GM18861 (cell line): ENCODE data around the gene STAT4.
A peak's percentile ranks its signal among the peaks of the same experiment; 100 is the strongest.

ENCODE experiments used
- ATAC-seq: cut with Tn5 transposase; IDR thresholded peaks from one replicate; pipeline ENCODE4 v1.9.1; 2021; ENCODE audit not compliant: unreplicated experiment

Gene STAT4, protein sequence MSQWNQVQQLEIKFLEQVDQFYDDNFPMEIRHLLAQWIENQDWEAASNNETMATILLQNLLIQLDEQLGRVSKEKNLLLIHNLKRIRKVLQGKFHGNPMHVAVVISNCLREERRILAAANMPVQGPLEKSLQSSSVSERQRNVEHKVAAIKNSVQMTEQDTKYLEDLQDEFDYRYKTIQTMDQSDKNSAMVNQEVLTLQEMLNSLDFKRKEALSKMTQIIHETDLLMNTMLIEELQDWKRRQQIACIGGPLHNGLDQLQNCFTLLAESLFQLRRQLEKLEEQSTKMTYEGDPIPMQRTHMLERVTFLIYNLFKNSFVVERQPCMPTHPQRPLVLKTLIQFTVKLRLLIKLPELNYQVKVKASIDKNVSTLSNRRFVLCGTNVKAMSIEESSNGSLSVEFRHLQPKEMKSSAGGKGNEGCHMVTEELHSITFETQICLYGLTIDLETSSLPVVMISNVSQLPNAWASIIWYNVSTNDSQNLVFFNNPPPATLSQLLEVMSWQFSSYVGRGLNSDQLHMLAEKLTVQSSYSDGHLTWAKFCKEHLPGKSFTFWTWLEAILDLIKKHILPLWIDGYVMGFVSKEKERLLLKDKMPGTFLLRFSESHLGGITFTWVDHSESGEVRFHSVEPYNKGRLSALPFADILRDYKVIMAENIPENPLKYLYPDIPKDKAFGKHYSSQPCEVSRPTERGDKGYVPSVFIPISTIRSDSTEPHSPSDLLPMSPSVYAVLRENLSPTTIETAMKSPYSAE

DNA sequence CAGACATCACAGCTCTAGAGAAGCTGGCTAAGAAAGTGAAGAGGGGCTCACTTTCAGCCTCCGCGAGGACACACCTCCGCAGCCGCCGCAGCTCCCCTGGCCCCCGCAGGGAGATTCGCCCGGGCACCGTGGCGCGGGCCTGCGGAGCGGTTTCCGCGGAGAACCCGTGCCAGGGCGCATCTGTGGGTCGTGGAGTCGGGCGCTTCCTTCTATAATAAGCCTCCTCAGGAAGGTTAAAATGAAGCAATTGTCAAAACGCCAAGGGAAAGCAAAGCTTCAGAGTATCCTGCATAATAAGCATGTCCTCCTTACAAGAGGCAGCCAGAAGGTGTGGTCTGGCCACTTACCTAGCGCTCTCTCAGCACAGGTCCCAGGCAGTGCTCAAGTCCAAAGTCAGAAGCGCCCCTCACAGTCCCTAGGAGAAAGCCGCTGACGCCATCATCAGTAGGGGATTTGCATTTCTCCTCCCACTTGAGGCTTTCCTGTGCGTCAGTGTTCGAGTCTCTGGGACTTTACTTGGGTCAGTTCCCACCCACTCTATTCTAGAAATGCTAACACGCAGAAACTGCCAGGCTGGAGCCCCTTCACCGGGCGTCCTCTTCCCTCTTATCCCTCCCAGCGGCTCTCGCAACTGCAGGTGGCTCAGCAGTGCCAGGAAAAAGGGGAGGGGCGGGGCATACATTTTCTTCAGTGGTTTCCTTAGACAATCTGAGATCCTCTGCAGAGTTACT lies at the start of gene STAT4:
Gene STAT4 (minus strand): TSS at position 395 of the 731 bp plus-strand sequence. CDS start 2,791 bp downstream, outside the sequence.
- ATAC-seq = peak; percentile 86

DNA sequence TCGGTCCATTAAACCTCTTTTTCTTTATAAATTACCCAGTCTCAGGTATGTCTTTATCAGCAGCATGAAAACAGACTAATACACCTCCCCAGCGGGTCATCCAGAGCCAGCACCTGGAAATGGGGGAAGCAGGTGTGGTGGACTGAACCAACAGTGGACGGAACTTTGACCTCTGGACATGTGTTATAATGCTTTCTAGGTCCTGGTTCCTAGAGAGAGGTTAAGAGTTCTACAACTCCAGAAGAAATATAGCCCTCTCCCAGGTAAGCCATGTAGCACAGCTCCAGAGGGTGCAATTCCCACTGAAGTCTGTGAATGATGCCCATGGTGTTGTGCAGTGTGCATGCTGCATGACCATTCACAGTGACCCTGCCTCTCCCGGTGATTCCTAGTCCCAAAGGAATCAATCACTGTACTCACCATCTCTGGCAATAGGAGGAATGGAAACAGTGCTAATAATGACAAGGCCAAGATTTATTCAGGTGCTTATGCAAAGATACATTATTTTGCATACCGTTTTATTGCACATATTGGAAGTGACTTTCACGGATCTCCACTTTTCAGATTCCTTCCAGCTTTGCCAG lies 49.2 kb upstream of the STAT4 start:
- no peak for ATAC-seq

DNA sequence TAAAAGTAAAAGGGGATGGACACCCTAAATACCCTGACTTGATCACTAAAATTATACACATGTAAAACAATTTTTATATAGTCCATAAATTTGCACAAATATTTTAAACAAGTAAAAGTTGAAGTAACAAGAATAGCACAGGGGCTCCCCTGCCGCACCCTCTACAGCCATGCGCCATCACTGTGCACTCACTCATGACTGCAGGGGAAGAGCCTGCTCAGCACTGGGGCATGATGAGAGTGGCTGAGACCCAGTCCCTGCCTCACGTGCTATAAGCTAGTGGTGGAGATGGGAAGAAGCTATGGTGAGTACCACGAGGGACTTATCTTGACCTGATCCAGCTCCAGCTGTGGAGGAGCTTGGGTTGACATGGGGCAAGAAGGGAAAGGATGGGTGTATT lies 47.5 kb upstream of the STAT4 start:
- ATAC-seq = no peak

DNA sequence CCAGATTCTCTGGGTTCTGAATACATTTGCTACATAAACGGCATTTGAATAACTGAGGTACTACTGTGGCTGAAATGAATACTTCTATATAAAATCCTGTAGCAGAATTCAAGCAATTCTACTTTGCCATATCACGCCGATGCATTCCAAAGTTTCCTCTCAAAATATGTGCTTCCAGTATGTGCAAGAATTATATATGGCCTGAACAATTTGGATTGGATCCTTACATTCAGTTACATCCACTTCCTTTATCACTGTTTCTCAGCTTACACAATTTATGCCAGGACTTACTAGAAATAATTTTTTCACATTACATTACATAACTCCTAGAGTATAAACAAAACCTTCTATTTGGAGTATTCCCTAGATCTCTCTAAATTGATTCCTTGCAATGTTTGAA lies 46.3 kb upstream of the STAT4 start:
- no peak for ATAC-seq

DNA sequence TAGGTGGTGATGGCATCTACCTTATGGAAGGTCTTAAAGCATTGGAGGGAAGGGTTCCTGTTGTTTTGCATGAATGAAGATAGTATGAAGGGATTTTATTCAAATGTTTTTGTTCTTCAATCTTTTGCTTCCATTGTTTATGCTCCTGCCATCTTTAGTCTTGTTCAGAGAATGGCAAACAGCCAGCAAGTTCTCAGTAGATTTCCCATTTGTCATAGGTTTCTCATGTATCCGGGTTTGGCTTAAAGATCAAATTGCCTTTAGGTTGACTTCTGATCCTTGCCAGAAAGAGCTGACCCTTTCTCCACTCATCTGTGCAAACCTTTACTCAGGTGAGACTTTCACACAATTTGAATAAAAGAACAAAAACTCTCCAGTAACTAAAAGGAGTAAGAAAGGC lies 44.2 kb upstream of the STAT4 start:
- ATAC-seq = no peak

DNA sequence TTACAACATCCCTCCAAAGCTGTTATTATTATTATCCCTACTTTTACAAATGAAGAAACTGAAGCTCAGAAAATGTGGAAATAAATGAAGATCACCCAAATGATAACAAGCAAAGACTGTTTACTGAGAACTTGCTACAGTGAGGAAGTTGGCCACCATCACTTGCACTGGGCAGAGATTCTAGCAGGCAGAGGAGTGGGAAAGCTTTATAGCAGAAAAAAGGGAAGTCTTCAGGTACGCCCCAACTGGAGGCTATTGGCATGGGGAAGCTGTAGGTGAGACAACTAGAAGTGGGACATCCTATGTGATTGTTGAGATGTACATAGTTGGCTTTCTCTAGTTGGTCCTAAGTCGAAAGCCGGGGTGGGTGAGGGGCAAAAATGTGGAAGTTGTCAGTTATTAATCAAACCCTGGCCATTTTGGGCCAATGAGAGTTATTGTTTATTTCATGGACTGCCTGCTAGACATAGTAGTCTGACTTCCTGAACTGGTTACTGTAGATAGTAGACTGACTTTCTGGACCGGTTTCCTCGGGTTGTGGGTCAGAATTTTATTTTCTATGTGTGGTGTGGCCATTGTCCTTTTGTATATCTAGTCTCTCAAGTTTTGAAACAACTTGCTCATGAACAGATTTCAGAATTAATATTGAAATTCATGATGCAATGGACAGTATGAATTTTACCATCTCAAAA lies 40.2 kb upstream of the STAT4 start:
- ATAC-seq = no peak

DNA sequence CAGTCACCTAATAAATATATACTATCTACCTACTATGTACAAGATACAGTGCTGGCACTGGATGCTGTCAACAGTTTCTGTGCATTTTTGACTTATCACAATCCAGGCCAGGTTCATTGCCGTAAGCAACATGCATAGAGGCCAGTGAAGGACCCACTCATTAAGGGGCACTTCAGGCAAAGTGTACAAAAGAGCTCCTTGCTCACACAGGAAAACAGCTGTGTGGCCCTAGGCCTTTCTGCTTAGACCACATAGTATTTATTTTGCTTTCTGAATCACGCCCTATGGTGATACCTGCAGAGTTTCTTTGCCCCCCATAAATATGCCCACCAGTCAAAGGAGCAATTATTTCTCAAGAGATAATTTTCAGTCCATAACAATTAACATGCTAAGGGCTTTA lies 39.6 kb upstream of the STAT4 start:
- ATAC-seq = no peak

DNA sequence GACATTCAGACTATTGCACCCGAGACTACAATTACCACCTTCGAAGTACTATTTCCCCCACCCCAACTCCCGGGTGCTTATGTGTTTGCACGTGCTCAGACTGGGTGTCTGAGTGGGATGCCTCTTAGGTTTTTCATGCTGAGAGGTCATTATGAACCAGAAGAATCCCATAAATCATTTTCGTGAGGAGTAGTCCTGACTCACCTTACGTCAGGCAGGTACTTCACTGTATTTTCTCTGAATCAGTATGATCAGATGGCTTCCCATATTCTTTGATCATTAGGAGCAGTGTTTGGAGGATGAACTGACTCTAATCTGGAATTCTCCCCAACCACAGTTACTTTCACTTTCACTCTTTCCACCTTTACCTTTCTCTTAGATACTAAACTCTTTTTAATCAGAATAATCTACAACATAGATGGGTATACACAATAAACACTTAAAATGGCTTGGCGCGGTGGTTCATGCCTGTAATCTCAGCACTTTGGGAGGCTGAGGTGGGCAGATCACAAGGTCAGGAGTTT lies 38.4 kb upstream of the STAT4 start:
- ATAC-seq = no peak

DNA sequence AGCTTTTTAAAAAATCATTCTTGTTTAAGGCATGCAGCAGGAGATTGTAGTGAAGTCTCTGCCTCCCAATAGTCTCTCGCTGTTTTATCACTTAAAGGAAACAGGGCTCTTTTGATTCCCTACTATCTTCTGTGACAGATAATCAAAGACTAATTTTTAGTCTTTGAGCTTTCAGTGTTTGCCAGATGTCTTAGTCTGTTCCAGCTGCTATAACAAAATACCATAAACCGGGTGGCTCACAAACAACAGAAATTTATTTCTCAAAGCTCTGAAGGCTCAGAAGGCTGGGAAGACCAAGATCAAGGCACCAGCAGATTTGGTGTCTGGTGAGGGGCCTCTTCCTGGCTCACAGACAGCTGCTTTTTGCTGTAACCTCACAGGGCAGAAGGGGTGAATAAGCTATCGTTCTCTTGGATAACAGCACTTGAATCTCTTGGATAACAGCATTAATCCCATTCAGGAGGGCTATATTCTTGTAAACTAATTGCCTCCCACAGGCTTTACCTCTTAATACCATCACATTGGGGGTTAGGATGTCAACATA lies 37.8 kb upstream of the STAT4 start:
- ATAC-seq = no peak

DNA sequence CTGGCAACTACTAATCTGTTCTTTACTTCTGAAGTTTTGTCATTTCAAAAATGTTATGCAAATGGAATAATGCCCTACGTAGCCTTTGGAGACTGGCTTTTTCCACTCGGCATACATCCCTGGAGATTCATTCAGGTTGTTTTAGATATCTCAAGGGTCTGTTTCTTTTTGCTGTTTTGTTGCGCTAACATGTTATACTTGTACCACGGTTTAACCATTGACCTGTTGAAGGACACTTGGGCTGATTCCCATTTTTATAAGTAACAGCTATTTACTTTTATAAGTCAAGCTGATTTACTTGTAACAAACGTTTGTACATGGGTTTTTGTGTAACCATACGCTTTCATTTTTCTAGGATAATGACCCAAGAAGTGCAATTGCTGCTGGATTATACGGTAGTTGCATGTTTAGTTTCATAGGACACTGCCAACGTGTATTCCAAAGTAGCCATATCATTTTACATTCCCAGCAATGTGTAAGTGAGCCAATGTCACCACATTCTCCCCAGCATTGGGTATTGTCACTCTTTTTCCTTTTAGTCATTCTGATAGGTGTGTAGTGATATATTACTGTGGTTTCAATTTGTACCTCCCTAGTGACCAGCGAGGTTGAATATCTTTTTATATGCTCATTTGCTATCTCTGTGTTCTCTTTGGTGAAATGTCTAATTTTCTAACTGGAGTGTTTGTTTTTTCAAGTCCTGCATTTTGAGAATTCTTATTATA lies 36.5 kb upstream of the STAT4 start:
- no peak for ATAC-seq

DNA sequence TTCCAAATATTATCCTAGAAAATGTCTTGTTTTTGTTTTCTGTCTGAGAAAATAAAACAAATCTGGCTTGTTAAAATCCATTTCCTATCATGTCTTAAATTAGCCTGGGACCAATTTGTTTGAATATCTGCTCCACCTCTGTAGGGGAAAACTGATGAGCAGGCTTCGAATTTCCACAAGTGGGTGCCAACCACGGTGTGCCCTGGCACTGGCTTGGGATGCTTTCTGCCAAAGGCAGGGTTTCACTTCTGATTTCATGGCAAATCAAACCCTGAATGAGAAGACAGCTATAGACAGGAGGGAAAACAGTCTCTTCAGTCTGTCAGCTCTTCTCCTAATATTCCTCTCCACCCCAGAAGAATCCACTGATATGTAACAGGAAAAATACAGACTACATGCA lies 33.7 kb upstream of the STAT4 start:
- no peak for ATAC-seq

DNA sequence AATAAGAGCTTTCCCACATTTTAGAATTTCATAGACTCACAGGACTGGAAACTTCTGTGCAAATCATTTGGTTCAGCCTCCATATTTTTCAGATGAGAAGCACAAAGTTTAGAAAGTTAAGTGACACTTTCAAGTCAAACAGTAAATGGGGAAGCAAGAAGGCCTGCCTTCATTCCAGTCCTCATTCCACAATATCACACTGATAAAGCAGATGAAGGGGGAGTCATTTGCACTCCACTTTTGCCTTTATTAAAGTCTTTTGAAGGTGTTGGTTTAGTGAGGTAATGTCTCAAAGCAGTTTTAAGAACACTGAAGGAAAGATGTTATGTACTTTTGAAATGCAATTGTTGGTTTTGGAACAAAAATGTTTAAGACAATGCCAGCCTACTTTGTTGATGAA lies 32.7 kb upstream of the STAT4 start:
- ATAC-seq = no peak

DNA sequence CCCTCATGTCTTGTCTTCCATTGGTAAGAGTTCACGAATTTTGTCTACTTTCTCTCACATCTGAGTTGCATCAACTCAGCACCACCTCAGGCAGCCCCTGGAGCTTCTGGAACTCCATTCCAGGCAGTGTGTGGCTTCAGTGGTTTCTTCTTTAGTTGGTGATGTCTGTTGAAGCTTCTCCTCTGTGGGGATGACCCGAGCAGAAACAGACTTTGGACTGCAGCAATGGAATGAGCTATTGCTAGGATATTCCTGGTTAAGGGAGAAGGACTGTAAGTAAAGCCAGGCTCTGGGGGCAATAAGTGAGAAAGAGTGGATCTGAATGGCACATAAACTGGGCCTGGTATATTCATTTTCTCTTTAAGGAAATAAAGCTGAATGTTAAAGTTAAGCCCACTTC lies 32.3 kb upstream of the STAT4 start:
- no peak for ATAC-seq

DNA sequence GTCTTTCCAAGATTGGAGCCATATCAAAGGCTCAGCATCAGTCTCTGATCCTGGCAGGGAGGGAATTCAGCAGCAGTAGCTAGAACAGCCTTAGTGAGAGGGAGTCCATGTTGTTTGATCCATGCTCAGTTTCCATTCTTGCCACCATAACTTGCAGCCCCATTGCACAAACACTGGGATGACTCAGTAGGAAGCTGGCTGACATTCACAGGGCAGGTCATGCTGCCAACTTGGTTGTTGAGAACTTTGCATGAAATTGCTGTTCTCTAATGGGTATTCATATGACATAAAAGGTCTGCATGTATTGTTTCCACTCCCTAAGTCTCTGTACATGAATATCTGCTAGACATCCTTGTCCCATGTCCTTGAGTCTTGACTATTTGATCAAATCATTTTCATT lies 29.9 kb upstream of the STAT4 start:
- ATAC-seq = no peak

DNA sequence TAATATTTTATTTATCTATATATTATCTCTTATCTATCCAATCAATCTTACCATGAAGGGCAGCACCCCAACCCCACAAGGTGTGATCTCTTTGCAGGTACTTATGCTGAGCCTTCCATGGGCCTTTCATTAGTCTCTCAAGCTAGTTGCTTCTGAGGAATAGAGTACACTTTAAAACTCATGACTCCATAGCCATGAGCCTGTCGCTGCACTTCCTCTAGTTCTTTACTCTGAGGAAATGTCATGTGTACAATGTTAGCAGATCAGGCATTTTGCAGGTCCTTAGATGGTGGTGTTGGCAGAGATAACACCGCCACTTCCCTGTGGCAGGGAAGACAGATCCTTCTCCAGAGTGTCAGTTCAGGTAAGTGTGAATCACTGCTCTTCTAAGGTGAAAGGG lies 29.5 kb upstream of the STAT4 start:
- no peak for ATAC-seq

DNA sequence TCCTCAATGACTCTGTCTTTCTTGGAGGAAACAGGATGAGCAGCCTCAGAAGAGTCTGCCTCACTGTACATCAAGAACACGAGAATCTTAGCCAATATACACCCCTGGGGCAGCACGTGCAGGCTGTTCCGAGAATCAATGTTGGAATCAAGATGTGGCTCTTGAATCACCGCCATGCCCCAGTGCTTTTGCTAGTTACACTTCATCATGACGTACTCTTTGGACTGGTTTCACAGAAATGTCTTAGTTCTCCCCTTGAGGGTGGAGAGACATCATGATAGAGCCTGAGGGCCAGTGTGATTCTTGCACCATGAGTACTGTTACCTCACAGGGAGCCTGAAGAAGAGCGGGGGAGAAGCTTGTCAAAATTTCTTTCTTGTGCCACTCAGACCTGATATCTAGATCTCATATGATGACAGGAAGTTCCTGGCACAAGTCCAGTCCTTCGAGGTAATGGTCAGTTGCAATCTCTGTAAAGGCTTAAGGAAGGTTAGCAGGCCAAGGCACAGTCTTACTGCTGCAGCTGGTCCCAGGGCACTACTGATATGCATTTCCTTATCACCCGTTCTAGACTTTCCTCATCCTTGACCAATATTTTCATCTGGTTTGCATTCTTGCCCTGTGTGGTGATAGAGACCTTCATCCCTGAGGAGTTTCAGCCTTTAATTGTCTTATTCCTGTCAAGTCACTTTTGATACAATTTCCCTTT lies 28.2 kb upstream of the STAT4 start:
- ATAC-seq = no peak

DNA sequence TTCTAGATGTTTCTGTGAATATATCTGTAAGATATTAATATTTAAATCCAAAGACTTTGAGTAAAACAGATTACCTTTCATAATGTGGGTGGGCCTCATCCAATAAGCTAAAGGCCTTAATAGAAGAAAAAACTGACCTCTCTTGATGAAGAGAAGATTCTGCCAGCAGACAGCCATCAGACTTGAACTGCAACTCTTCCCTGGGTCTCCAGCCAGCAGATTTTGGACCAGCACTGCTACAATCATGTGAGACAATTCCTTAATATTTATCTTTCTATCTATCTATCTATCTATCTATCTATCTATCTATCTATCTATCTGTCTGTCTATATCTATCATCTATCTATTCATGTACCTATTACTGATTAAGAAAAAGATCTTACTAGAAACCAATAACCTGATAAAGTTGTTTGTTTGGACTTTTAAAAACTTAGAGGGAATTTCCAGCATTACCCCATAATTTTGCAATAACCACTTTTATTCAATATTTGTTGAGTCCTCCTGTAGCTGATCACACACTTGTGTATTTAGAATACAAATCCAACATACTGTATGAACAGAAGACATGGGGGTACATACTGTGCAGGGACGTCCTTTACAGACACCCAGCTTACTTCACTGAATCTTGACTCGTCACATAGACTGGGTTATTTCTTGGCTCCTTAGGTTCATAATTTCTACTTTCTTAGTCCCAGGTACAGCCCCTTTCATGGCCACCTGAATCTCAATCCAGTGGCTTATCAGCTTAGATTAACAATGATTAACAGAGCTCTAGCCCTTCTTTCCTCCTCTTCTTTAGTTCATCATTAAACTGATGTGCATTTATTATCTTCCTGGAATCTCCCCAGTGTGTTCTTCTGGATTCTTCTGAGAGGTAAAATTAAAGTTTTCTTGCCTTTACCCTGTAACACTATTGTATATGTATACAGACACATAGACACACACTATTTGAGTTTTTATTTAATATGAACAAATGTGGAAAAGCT lies 27.2 kb upstream of the STAT4 start:
- no peak for ATAC-seq
